ENCODE measurements around the gene GTF2F2.

GTF2F2 gene

DNA sequence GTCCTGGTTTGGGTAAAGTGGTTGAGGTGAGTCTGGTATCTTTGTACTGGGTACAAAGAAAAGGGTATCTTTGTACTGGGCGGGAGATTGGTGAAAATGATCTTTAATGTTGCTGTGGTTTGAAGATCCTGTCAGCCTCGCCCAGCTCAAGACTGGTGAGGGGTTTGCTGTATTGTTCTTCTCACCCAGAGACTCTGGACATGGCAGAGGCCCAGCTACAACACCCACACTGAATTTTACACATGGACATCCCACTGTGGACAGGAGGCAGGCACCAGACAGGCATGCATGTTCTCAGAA, 177.8 kb downstream of the GTF2F2 start:
- no peak for TF ChIP-seq GATA2 (IDR thresholded peaks at IDR 0.05; ENCODE audit: low read depth, low read length)

- TF ChIP-seq GATA3 (IDR thresholded peaks at IDR 0.05; ENCODE audit: low read depth, low read length) (no peak), GATA2 (IDR thresholded peaks at IDR 0.05; ENCODE audit: low read depth, low read length) (no peak)
Measured at GRCh38 chr13:45299194-45299593, 178.9 kb downstream of the GTF2F2 start.

GRCh38 chr13:45300190-45300985, 180.1 kb downstream of the GTF2F2 start:
- TF ChIP-seq GATA3 (IDR thresholded peaks at IDR 0.05; ENCODE audit: low read depth, low read length) = no peak
- TF ChIP-seq GATA2 (IDR thresholded peaks at IDR 0.05; ENCODE audit: low read depth, low read length) = no peak

- TF ChIP-seq GATA3 (IDR thresholded peaks at IDR 0.05; ENCODE audit: low read depth, low read length) = no peak
- no peak for TF ChIP-seq GATA2 (IDR thresholded peaks at IDR 0.05; ENCODE audit: low read depth, low read length)
Measured at GRCh38 chr13:45301263-45301662, 181.0 kb downstream of the GTF2F2 start.

GRCh38 chr13:45302507-45302906, 182.2 kb downstream of the GTF2F2 start:
- no peak for TF ChIP-seq GATA2 (IDR thresholded peaks at IDR 0.05; ENCODE audit: low read depth, low read length)
- TF ChIP-seq GATA3 (IDR thresholded peaks at IDR 0.05; ENCODE audit: low read depth, low read length) = no peak

- TF ChIP-seq GATA3 (IDR thresholded peaks at IDR 0.05; ENCODE audit: low read depth, low read length) = no peak
- no peak for TF ChIP-seq GATA2 (IDR thresholded peaks at IDR 0.05; ENCODE audit: low read depth, low read length)
Measured at GRCh38 chr13:45303026-45303425, 182.7 kb downstream of the GTF2F2 start.

GRCh38 chr13:45303866-45304265, 183.6 kb downstream of the GTF2F2 start:
- TF ChIP-seq GATA2 (IDR thresholded peaks at IDR 0.05; ENCODE audit: low read depth, low read length) (no peak), GATA3 (IDR thresholded peaks at IDR 0.05; ENCODE audit: low read depth, low read length) (no peak)

DNA sequence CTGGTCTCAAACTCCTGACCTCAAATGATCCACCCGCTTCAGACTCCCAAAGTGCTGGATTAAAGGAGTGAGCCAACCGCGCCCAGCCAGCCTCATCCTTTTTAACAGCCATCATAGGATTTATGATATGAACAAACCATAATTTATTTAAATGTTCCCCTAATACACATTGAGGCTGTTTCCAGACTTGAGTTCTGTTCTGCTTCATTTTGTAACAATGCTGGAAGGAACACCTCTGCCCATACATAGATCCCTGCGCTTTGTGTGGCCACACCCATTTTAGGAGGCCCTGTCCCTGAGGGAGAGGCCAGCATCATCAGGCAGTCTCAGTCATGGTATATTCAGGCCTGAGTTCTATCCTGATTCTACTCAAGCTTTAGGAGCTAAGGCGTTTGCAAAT, 184.8 kb downstream of the GTF2F2 start:
- TF ChIP-seq GATA3 (IDR thresholded peaks at IDR 0.05; ENCODE audit: low read depth, low read length) = no peak
- TF ChIP-seq GATA2 (IDR thresholded peaks at IDR 0.05; ENCODE audit: low read depth, low read length) = no peak

GRCh38 chr13:45306966-45307365, 186.7 kb downstream of the GTF2F2 start:
- TF ChIP-seq GATA2 (IDR thresholded peaks at IDR 0.05; ENCODE audit: low read depth, low read length) = no peak
- no peak for TF ChIP-seq GATA3 (IDR thresholded peaks at IDR 0.05; ENCODE audit: low read depth, low read length)

GRCh38 chr13:45310341-45311131, 190.2 kb downstream of the GTF2F2 start:
- TF ChIP-seq GATA3 (IDR thresholded peaks at IDR 0.05; ENCODE audit: low read depth, low read length) (no peak), GATA2 (IDR thresholded peaks at IDR 0.05; ENCODE audit: low read depth, low read length) (no peak)

DNA sequence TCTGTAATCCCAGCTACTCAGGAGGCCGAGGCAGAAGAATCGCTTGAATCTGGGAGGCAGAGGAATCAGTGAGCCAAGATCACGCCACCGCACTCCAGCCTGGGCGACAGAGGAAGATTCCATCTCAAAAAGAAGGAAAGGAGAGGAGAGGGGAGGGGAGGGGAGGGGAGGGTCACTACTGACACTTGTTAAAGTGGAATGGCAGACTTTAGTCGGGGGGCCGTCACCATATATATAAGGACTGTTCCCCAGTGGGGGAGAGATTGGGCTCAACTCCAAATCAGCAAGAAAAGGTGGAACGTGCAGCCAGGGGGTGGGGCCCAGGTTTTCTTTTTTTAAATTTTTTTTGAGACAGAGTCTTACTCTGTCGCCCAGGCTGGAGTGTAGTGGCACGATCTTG, 194.5 kb downstream of the GTF2F2 start:
- TF ChIP-seq GATA3 (IDR thresholded peaks at IDR 0.05; ENCODE audit: low read depth, low read length) (no peak), GATA2 (IDR thresholded peaks at IDR 0.05; ENCODE audit: low read depth, low read length) (no peak)

DNA sequence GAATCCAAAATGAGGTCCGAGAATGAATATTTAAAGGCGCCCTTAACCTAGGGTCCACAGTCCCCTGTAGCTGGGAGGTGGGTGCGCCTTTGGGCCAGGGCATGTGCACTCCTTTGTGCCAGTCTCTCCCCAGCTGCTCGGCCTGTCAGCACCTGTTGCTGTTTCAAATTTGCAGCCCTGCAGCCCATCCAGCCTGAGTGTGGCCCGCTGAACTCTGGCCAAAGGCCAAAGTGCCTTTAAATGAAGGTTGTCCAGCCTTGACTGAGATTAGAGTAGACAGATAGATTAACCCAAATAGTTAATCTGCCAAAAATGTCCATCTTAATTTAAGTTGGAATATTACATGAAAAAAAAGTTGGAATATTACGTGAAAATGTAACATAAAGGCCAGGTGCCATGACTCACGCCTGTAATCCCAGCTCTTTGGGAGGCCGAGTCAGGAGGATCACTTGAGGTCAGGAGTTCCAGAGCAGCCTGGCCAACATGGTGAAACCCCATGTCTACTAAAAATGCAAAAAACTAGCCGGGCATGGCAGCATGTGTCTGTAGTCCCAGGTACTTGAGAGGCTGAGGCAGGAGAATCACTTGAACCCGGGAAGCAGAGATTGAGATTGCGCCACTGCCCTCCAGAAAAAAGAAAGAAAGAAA, 195.3 kb downstream of the GTF2F2 start:
- TF ChIP-seq GATA2 (IDR thresholded peaks at IDR 0.05; ENCODE audit: low read depth, low read length) (no peak), GATA3 (IDR thresholded peaks at IDR 0.05; ENCODE audit: low read depth, low read length) (no peak)

DNA sequence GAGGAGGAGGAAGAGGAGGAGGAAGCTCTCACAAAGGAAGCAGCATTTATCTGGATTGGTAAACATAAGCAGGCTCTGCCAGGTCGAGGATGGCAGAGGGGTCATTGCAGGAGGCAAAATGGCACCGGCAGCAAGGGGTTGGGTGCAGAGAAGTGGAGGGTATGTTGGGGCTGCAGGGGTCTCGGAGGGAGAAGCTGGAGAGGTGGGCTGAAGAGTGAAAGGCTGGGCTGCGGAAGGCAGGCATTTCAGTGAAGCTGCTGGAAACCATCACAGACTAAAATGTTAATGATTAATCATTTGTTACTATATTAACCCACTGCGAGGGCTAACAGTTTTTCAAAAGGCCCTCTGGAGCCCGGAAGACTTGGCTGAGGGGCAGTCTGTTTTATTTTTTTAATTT, 196.0 kb downstream of the GTF2F2 start:
- TF ChIP-seq GATA3 (IDR thresholded peaks at IDR 0.05; ENCODE audit: low read depth, low read length) (no peak), GATA2 (IDR thresholded peaks at IDR 0.05; ENCODE audit: low read depth, low read length) (no peak)

- TF ChIP-seq GATA2 (IDR thresholded peaks at IDR 0.05; ENCODE audit: low read depth, low read length) (no peak), GATA3 (IDR thresholded peaks at IDR 0.05; ENCODE audit: low read depth, low read length) (no peak)
Measured at GRCh38 chr13:45316996-45317395, 196.7 kb downstream of the GTF2F2 start.

Measured in SH-SY5Y (cell line).